ENCODE measurements around the gene CFAP298. TPM values are rescaled to one million over a fixed set of nuclear protein-coding genes. Genes with fewer than 3 reads are reported as not detected.
"Not testable (repeated sequence)": the region's sequence is repeated elsewhere in the genome, so short reads cannot be mapped to it uniquely, and the experiment has no call there.

CFAP298 gene
- total RNA-seq, 1 experiment from 2014 or later, result 28.9 TPM

DNA sequence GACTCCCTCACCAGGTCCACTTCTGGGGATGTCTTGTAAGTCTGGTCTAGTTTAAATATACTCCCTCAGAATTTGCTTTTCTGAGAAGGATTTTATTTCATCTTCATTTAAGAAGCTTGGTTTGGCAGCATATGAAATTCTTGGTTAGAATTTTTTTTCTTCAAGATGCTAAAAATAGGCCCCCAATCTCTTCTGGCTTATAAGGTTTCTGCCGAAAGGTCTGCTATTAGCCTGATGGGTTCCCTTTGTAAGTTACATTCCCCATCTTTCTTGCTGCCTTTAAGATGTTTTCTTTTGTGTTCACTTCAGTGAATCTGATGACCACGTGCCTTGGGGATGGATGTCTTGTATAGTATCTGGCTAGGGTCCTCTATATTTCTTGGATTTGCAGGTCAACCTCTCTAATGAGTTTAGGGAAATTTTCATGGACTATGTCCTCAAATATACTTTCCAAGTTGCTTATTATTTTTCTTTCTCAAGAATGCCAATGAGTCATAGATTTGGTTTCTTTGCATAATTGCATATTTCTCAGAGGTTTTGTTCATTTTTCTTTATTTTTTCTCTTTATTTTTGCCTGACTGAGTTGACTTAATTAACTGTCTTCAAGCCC is 46.2 kb downstream of the CFAP298 start:
- no peaks in the 10 kb centered on the region for H3K4me1 Mint-ChIP-seq (ENCODE audit: low read depth, unreplicated experiment)
- no peak overlapping the region for H3K4me3 Mint-ChIP-seq (ENCODE audit: low read depth, unreplicated experiment)
- no TSS peak for BruUV-seq (replicated peaks)
- no peaks in the 10 kb centered on the region for H3K36me3 Mint-ChIP-seq (ENCODE audit: insufficient read depth, unreplicated experiment)
- DNase-seq, result no peak
- no peaks in the 10 kb centered on the region for H3K9me3 Mint-ChIP-seq (ENCODE audit: low read depth, unreplicated experiment)
- TF ChIP-seq, protein P1, sequence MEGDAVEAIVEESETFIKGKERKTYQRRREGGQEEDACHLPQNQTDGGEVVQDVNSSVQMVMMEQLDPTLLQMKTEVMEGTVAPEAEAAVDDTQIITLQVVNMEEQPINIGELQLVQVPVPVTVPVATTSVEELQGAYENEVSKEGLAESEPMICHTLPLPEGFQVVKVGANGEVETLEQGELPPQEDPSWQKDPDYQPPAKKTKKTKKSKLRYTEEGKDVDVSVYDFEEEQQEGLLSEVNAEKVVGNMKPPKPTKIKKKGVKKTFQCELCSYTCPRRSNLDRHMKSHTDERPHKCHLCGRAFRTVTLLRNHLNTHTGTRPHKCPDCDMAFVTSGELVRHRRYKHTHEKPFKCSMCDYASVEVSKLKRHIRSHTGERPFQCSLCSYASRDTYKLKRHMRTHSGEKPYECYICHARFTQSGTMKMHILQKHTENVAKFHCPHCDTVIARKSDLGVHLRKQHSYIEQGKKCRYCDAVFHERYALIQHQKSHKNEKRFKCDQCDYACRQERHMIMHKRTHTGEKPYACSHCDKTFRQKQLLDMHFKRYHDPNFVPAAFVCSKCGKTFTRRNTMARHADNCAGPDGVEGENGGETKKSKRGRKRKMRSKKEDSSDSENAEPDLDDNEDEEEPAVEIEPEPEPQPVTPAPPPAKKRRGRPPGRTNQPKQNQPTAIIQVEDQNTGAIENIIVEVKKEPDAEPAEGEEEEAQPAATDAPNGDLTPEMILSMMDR (IDR thresholded peaks at IDR 0.05; ENCODE audit: unreplicated experiment), result no peak
- H3K27me3 Mint-ChIP-seq (ENCODE audit: unreplicated experiment), result no peaks in the 10 kb centered on the region
- CTCF ChIA-PET, result no interaction called here
- intact Hi-C loops (cut with micrococcal nuclease; ENCODE audit: unreplicated experiment), result loop anchor here (2.0 kb wide), 1 partner anchor 151 kb away; no protein-coding TSS in a partner anchor
- H3K27ac Mint-ChIP-seq (ENCODE audit: unreplicated experiment), result no peak overlapping the region

DNA sequence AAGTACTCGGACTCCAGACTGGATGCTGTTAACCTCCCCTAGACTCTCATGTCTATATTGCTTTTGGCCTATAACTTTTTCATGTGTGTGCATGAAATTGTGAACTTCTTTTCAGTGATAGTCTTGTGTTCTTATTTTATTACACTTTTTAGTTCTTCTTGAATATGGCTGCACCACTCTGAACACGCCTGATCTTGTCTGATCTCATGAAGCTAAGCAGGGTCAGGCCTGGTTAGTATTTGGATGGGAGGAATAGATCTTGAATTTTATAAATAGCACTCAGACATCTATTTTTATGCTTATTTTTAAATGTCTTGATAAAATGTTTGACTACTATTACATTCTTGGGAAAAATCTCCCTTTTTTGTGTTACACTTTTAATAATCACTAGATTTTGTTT is 49.3 kb downstream of the CFAP298 start:
- no peak overlapping the region for H3K27ac Mint-ChIP-seq (ENCODE audit: unreplicated experiment)
- intact Hi-C loops (cut with micrococcal nuclease; ENCODE audit: unreplicated experiment), result no loop called here
- no peak for DNase-seq
- no peaks in the 10 kb centered on the region for H3K27me3 Mint-ChIP-seq (ENCODE audit: unreplicated experiment)
- H3K9me3 Mint-ChIP-seq (ENCODE audit: low read depth, unreplicated experiment), result no peaks in the 10 kb centered on the region
- no peaks in the 10 kb centered on the region for H3K4me1 Mint-ChIP-seq (ENCODE audit: low read depth, unreplicated experiment)
- CTCF ChIA-PET, result no interaction called here
- no TSS peak for BruUV-seq (replicated peaks)
- no peak overlapping the region for H3K4me3 Mint-ChIP-seq (ENCODE audit: low read depth, unreplicated experiment)
- H3K36me3 Mint-ChIP-seq (ENCODE audit: insufficient read depth, unreplicated experiment), result no peaks in the 10 kb centered on the region
- TF ChIP-seq, protein P1 (IDR thresholded peaks at IDR 0.05; ENCODE audit: unreplicated experiment), result no peak

DNA sequence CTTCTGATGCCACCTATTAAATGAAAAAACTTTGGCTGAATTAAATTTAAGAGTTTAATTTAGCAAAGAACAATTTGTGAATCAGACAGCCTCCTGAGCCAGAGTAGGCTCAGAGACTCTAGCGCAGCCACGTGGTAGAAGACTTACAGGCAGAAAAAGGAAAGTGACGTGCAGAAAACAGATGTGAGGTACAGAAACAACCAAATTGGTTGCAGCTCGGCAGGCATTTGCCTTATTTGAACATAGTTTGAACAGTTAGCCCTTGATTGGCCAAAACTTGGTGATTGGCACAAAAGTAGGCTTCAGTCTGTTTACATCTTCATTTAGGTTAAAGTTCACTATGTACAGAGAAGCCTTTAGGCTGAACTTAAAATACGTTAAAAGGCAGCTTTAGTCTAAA is 49.8 kb downstream of the CFAP298 start:
- BruUV-seq (replicated peaks), result no TSS peak
- H3K9me3 Mint-ChIP-seq (ENCODE audit: low read depth, unreplicated experiment), result no peaks in the 10 kb centered on the region
- no peaks in the 10 kb centered on the region for H3K27me3 Mint-ChIP-seq (ENCODE audit: unreplicated experiment)
- intact Hi-C loops (cut with micrococcal nuclease; ENCODE audit: unreplicated experiment), result no loop called here
- DNase-seq, result no peak
- no peaks in the 10 kb centered on the region for H3K36me3 Mint-ChIP-seq (ENCODE audit: insufficient read depth, unreplicated experiment)
- no peak overlapping the region for H3K27ac Mint-ChIP-seq (ENCODE audit: unreplicated experiment)
- H3K4me1 Mint-ChIP-seq (ENCODE audit: low read depth, unreplicated experiment), result no peaks in the 10 kb centered on the region
- CTCF ChIA-PET, result no interaction called here
- TF ChIP-seq, protein P1 (IDR thresholded peaks at IDR 0.05; ENCODE audit: unreplicated experiment), result no peak
- no peak overlapping the region for H3K4me3 Mint-ChIP-seq (ENCODE audit: low read depth, unreplicated experiment)

DNA sequence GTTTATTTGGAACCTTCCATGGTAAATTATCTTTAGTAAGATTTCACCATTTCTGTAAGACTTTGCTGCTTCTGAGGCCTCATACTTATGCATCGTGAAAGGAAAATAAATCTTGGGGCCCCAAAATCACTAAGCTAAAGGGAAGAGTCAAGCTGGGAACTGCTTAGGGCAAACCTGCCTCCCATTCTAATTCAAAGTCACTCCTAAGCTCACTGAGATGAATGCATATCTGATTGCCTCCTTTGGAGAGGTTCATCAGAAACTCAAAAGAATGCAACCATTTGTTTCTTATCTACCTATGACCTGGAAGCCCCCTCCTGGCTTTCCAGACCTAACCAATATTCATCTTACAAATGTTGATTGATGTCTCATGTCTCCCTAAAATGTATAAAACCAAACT is 50.7 kb downstream of the CFAP298 start:
- H3K36me3 Mint-ChIP-seq (ENCODE audit: insufficient read depth, unreplicated experiment); H3K27me3 Mint-ChIP-seq (ENCODE audit: unreplicated experiment); H3K27ac Mint-ChIP-seq (ENCODE audit: unreplicated experiment); H3K4me1 Mint-ChIP-seq (ENCODE audit: low read depth, unreplicated experiment); CTCF ChIA-PET; BruUV-seq (replicated peaks); H3K4me3 Mint-ChIP-seq (ENCODE audit: low read depth, unreplicated experiment); intact Hi-C loops (cut with micrococcal nuclease; ENCODE audit: unreplicated experiment); DNase-seq; H3K9me3 Mint-ChIP-seq (ENCODE audit: low read depth, unreplicated experiment): not testable (repeated sequence)

DNA sequence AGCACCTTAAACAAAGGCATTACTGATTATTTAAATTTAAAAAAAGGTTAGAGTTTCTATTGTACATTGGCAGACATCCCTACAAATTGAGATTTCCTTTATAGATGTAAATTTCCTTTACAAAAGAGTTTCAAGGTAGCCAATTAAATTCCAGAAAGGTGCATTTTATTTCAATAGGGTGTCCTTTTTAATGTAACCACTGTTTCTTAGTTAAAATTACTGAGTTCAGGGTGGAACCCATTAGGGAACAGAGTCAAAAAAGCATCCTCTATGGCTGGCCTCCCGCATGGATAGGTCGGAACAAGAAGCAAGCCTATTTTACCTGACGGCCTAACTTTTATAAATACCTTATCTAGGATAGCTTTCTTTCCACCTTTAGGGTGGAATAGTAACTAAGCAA is 51.3 kb downstream of the CFAP298 start:
- intact Hi-C loops (cut with micrococcal nuclease; ENCODE audit: unreplicated experiment), result no loop called here
- Mint-ChIP-seq H3K9me3 (ENCODE audit: low read depth, unreplicated experiment) (no peaks in the 10 kb centered on the region), H3K4me3 (ENCODE audit: low read depth, unreplicated experiment) (no peak overlapping the region), H3K36me3 (ENCODE audit: insufficient read depth, unreplicated experiment) (no peaks in the 10 kb centered on the region), H3K4me1 (ENCODE audit: low read depth, unreplicated experiment) (no peaks in the 10 kb centered on the region), H3K27ac (ENCODE audit: unreplicated experiment) (no peak overlapping the region), H3K27me3 (ENCODE audit: unreplicated experiment) (peaks cover 8% of the 10 kb centered on the region)
- DNase-seq, result no peak
- no TSS peak for BruUV-seq (replicated peaks)
- TF ChIP-seq, protein P1 (IDR thresholded peaks at IDR 0.05; ENCODE audit: unreplicated experiment), result no peak
- CTCF ChIA-PET, result interaction anchor here (0.7 to 1.0 kb wide), 2 partner anchors 9 to 34 kb away, joined by 3 read pairs; no protein-coding TSS in a partner anchor
